Activated CD8-positive, alpha-beta T cell treated with anti-CD3 and anti-CD28 coated beads for 36 hours (primary cell): ENCODE data around the gene ZNF844. TPM values are rescaled to one million over a fixed set of nuclear protein-coding genes. Genes with fewer than 3 reads are reported as not detected.
A peak's percentile ranks its signal among the peaks of the same experiment; 100 is the strongest.

ENCODE experiments used
- ATAC-seq: fragments of 200-7000 bp; cut with Tn5 transposase; one replicate; pipeline ENCODE4 v1.10.0; 2021; ENCODE audit warnings: mild to moderate bottlenecking, moderate library complexity
- CTCF ChIA-PET: fragments of 350-600 bp; sonication (Branson Sonifier 250); formaldehyde crosslinking; loops from one replicate; lab custom pipeline; 2021; ENCODE audit warnings: antibody characterized with exemption; lab: Charles Lee
- POLR2A ChIA-PET: fragments of 350-600 bp; sonication (Branson Sonifier 250); formaldehyde crosslinking; loops from one replicate; lab custom pipeline; 2021; ENCODE audit warnings: antibody characterized with exemption; lab: Charles Lee
- DNase-seq: peaks from one replicate; pipeline ENCODE4 v3.0.0-alpha.2; 2020
- H3K27ac Mint-ChIP-seq: one replicate; pipeline ENCODE4 v1.8.0; 2021; ENCODE audit warnings: mild to moderate bottlenecking, mixed read lengths
- H3K27me3 Mint-ChIP-seq: one replicate; pipeline ENCODE4 v1.8.0; 2021; ENCODE audit warnings: mixed read lengths
- H3K36me3 Mint-ChIP-seq: one replicate; pipeline ENCODE4 v1.8.0; 2021; ENCODE audit warnings: low read depth, mixed read lengths
- H3K4me1 Mint-ChIP-seq: one replicate; pipeline ENCODE4 v1.8.0; 2021; ENCODE audit warnings: low read depth, mixed read lengths
- H3K4me3 Mint-ChIP-seq: one replicate; pipeline ENCODE4 v1.8.0; 2021; ENCODE audit warnings: mild to moderate bottlenecking, moderate library complexity, mixed read lengths
- H3K9me3 Mint-ChIP-seq: one replicate; pipeline ENCODE4 v1.8.0; 2021; ENCODE audit warnings: mixed read lengths
- intact Hi-C: fragments of 100-400 bp; cut with micrococcal nuclease; formaldehyde crosslinking; loops from one replicate; pipeline ENCODE4 v1.10.0; 2022
- total RNA-seq, 2 experiments: library from RNA; stranded (reverse); gene quantifications; one replicate each; pipeline ENCODE4 v1.2.3, GENCODE V29; 2021
- TF ChIP-seq, protein P1 (sequence below): fragments of 200-600 bp; IDR thresholded peaks from one replicate; pipeline ENCODE4 v1.8.0; 2022; ENCODE audit warnings: antibody characterized with exemption, mild to moderate bottlenecking

ZNF844 gene
- total RNA-seq, 2 experiments from 2014 or later: 2.6 to 3.8 TPM

DNA sequence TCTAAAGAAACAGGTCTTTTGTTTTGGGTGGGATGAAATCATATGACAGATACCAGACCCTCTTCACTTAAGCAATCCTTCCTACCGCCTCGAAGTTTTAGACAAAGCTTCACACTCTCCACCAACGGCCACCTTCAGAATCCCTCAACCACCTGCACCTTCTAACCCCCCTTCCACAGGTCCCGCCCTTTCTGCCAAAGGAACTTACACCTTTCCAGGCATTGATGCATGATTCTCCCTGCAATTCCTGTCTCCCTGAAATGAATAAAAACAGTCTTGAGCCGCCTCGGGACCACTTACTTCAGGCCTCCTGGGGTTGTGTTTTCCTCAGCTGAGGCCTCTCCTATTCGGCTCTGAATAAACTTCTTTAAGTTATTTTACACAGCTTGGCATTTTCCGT, 29.9 kb upstream of the ZNF844 start:
- intact Hi-C loops: no loop called here
- DNase-seq (no peak), ATAC-seq (no peak)
- peak overlapping the region; percentile 28 for H3K27ac Mint-ChIP-seq
- TF ChIP-seq, protein P1, sequence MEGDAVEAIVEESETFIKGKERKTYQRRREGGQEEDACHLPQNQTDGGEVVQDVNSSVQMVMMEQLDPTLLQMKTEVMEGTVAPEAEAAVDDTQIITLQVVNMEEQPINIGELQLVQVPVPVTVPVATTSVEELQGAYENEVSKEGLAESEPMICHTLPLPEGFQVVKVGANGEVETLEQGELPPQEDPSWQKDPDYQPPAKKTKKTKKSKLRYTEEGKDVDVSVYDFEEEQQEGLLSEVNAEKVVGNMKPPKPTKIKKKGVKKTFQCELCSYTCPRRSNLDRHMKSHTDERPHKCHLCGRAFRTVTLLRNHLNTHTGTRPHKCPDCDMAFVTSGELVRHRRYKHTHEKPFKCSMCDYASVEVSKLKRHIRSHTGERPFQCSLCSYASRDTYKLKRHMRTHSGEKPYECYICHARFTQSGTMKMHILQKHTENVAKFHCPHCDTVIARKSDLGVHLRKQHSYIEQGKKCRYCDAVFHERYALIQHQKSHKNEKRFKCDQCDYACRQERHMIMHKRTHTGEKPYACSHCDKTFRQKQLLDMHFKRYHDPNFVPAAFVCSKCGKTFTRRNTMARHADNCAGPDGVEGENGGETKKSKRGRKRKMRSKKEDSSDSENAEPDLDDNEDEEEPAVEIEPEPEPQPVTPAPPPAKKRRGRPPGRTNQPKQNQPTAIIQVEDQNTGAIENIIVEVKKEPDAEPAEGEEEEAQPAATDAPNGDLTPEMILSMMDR: no peak
- peaks cover 12% of the 10 kb centered on the region for H3K4me1 Mint-ChIP-seq
- peak overlapping the region; percentile 57 for H3K4me3 Mint-ChIP-seq
- peaks cover 9% of the 10 kb centered on the region for H3K36me3 Mint-ChIP-seq
- no peaks in the 10 kb centered on the region for H3K27me3 Mint-ChIP-seq
- ChIA-PET POLR2A (interaction anchor here (0.8 to 1.7 kb wide), 6 partner anchors 18 to 47 kb away, joined by 3 to 8 read pairs (median 4); partner anchors contain the start of gene ZNF878), CTCF (interaction anchor here (0.7 to 3.3 kb wide), 4 partner anchors 25 to 237 kb away, joined by 3 to 12 read pairs (median 3); no protein-coding TSS in a partner anchor)
- no peaks in the 10 kb centered on the region for H3K9me3 Mint-ChIP-seq

DNA sequence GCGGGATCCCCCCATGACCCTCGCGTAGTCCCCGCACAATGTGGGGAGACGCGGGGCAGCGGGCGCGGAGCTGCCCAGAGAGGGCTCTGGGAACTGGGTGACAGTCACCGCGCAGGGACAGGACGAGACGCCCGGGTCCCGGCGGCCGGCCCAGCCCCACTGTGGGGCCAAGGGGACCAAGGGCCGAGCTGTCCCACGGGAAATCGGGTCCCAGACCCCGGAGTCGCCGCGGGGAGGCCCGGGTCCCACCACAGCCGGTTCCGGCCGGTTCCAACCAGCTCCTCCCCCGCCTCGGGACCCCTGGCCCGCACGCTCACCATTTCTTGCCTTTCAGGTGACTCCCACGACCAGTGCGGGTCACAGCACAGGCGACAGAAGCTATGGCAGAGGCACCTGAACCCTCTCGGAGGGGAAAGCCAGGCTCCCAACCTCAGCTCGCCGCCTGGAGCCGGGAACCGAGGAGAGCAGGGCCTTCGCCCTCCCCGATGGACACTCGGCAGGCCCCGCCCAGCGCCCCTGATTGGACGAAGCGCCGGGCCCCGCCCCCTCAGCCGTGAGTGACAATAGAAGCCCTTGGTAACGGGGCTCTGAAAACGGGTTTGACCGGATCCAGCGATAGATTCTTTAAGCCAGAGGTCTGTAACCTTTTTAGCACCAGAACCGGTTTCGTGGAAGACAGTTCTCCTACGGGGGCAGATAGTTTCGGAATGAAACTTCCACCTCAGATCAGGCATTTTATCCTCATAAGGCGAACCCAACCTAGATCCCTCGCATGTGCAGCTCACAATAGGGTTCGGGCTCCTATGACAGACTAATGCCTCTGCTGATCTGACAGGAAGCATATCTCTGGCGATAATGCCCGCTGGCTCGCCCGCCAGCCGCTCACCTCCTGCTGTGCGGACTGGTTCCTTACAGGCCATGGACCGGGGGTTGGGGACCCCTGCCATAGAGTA, 29.0 kb upstream of the ZNF844 start, which contains the start of gene ZNF433:
Gene ZNF433, minus strand, starts transcription at position 460 of the 953 bp plus-strand sequence. Its CDS starts 140 bp downstream, at position 320.
- POLR2A ChIA-PET: interaction anchor here (0.8 to 1.7 kb wide), 6 partner anchors 11 to 47 kb away, joined by 3 to 8 read pairs (median 4); partner anchors contain the start of gene ZNF878
- Mint-ChIP-seq H3K27ac (peak within 1 kb of the TSS; percentile 76), H3K36me3 (peaks cover 8% of the 10 kb centered on the region), H3K4me3 (peak within 1 kb of the TSS; percentile 80), H3K4me1 (peaks cover 12% of the 10 kb centered on the region), H3K27me3 (no peaks in the 10 kb centered on the region), H3K9me3 (no peaks in the 10 kb centered on the region)
- peak; percentile 91 for DNase-seq
- CTCF ChIA-PET: interaction anchor here (1.3 to 3.3 kb wide), 3 partner anchors 24 to 238 kb away, joined by 3 to 12 read pairs (median 5); no protein-coding TSS in a partner anchor
- intact Hi-C loops: no loop called here
- ATAC-seq: peak; percentile 98
- TF ChIP-seq, protein P1: no peak

DNA sequence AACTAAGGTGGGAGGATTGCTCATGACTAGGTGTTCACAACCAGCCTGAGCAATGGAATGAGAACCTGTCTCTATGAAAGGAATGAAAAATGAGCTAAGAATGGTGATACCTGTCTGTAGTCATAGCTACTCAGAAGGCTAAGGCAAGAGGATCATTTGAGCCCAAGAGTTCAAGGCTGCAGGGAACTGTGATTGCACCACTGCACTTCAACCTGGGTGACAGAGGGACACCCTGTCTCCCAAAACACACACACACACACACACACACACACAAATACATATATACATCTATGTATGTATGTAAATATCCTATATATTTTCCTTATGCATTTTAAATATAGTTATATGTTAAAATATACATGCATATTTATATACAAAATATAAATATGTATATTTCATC, 21.6 kb upstream of the ZNF844 start:
- CTCF ChIA-PET: interaction anchor here (0.9 to 1.3 kb wide), 2 partner anchors 17 to 48 kb away, joined by 3 to 4 read pairs; no protein-coding TSS in a partner anchor
- H3K4me1 Mint-ChIP-seq: no peaks in the 10 kb centered on the region

DNA sequence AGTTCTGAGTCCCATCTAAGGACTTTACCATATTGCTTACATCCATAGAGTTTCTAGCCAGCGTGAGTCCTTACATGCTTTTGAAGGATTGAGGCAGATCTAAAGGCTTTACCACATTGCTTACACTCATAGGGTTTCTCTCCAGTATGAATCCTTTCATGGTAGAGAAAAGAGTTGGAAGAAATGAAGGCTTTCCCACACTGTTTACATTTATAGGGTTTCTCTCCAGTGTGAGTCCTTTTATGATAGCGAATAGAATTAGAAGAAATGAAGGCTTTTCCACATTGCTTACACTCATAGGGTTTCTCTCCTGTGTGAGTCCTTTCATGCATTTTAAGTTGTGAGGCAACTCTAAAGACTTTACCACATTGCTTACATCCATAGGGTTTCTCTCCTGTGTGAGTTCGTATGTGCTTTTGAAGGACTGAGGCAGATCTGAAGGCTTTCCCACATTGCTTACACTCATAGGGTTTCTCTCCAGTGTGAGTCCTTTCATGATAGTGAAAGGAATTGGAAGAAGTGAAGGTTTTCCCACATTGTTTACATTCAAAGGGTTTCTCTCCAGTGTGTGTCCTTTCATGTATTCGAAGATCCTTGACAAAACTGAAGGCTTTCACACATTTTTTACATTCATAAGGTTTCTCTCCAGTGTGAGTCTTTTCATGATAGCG, 20.6 kb upstream of the ZNF844 start:
- Mint-ChIP-seq H3K27ac (no peak overlapping the region), H3K27me3 (no peaks in the 10 kb centered on the region), H3K36me3 (peaks cover 44% of the 10 kb centered on the region), H3K4me1 (no peaks in the 10 kb centered on the region), H3K9me3 (peaks cover 29% of the 10 kb centered on the region), H3K4me3 (no peak overlapping the region)
- DNase-seq (no peak), ATAC-seq (no peak)
- POLR2A ChIA-PET: no interaction called here
- TF ChIP-seq, protein P1: no peak
- intact Hi-C loops: no loop called here
- CTCF ChIA-PET: interaction anchor here (0.9 kb wide), 1 partner anchor 47 kb away, joined by 3 read pairs; no protein-coding TSS in a partner anchor

More for the DNA sequence above, 21.6 kb upstream of the ZNF844 start:
- POLR2A ChIA-PET: no interaction called here
- intact Hi-C loops: no loop called here
- no peak for DNase-seq
- H3K4me3 Mint-ChIP-seq: no peak overlapping the region
- no peak overlapping the region for H3K27ac Mint-ChIP-seq
- peaks cover 44% of the 10 kb centered on the region for H3K36me3 Mint-ChIP-seq
- H3K9me3 Mint-ChIP-seq: peaks cover 29% of the 10 kb centered on the region
- no peaks in the 10 kb centered on the region for H3K27me3 Mint-ChIP-seq
- TF ChIP-seq, protein P1: no peak
- ATAC-seq: no peak
